NK-92 (cell line): Measurements from ENCODE around the gene PARD3.
"Not testable (repeated sequence)": the region's sequence is repeated elsewhere in the genome, so short reads cannot be mapped to it uniquely, and the experiment has no call there.

Experiments
- DNase-seq: peaks from one replicate; lab custom pipeline; 2025; ENCODE audit not compliant: unreplicated experiment; lab: John Stamatoyannopoulos, UW

Gene PARD3

DNA sequence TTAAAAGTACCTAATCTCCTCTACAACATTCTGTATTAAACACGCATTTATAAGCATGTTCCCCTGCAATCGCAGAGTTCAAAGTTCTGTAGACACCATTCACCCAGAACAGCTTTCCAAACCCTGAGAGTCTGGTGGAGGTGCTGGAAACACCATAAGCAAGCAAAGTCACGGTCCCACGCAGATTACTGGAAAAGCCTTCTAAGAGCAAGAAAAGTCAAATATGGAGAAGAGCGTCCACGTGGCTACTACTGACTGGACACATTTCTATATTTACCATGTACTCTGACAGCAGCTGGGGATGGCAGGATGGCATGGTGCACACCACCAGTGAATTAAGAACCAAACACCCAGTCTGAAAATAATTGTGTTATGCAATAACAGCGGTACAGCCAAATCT is 97.7 kb downstream of the PARD3 start:
- no peak for DNase-seq

DNA sequence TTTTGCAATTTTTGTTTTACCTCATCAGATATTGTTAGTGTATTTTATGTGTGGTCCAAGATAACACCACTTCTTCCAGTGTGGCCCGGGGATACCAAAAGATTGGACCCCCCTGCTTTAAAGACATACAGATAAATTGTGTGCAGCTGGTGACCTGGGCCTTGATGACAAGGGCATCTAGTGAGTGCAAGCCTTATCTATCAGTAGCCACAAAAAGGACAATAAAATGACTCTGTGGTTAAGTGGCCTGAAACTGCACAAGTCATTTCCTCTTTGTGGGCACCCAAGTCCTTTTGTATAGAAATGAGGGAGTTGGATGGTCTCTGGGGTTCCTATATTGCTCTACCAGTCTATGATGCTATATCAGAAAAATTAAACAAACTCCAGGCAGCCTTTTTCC is 98.1 kb downstream of the PARD3 start:
- no peak for DNase-seq

DNA sequence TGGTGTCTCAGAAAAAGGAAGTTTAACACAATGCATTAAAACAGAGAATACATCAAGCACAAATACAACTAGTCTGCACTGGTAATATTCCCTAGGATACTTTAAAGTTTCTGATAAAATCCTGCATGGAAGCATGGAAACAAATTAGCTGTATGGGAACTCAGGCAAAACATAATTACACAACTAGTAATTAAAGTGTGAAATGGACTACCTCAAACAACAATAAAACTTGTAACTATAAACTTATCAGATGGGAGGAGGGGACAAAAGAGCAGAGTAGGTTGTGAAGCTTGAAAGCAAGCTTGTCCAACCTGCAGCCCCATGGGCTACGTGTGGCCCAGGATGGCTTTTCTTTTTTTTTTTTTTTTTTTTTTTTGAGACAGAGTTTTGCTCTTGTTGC is 98.9 kb downstream of the PARD3 start:
- no peak for DNase-seq

DNA sequence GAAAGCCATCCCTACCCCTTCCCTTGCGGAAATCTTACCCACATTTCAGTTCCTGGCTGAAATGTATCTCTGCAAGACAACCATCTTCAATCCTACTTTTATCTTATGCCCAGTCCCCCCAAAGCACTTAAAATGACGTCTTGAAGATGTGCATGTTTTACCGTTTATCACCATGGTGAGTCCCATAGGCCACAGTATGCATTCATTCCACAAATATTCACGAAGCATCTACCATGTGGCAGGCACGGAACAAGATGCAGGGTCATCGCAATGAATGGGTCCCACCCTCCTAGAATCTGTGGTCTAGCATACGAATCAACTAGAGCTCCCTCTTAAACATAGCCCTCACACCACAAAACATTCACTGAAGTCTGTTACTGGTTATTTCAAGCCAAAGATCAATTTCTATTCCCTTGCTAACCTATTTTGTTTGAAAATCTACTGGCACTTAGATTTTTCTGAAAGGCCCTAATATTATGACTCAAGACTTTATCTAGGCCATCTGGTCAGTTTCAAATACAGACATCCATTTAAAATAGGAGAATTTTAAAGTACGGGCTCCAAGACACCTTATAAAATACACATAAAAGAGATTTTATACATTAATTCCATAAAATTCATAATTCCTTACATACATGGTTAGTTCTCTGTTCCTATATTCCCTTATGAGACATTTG is 99.4 kb downstream of the PARD3 start:
- no peak for DNase-seq

DNA sequence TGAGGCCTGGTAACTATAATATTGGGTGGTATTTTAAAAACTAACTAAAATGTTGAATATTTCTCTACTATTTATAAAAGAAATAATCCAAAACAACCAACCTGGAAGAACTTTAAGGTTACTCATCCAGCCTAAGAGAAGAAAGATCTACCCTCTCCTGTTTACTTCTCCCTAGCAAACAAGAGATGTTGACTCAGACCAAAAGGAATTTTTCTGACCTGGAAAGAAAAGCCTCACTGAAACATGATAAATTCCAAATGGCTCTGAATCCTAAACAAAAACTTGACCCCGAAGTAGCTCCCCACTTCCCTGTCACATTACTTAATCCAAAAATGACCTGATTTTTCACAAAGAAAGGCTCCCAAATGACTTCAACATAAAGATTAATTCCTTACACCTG is 101.2 kb downstream of the PARD3 start:
- DNase-seq, result no peak

DNA sequence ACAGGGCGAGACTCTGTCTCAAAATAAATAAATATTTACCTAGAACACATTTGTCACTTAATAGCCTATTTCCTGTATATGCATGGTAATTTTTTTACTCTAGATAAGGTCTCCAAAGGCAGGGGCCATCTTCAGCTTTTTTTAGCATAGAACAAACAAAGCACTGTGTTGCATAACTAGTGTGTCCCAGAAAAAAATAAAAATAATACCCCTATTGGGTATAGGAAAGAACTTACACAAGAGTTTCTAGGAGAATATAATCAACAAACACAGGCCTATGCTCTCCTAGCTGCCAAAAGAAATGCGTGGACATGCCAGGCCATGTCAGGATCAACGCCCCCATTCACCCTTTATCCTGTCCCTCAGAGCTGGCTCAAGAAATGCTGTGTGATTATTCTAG is 103.6 kb downstream of the PARD3 start:
- no peak for DNase-seq

DNA sequence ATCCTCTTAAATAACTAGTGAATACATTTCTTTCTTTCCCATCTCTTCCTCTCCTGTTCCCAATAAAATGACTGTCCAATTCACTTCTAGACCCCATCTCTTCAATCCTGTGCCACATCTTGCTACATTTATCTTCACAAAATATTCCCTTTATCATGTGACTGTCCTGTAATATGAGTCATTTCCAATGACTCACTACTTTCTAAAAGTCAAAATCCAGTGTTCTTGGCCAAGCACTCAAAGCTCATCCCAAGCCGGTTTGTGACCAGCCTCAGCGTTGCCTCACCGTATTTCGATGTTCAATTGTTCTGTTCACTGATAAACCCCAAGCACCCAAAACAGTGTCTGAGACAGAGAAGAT is 104.7 kb downstream of the PARD3 start:
- no peak for DNase-seq

DNA sequence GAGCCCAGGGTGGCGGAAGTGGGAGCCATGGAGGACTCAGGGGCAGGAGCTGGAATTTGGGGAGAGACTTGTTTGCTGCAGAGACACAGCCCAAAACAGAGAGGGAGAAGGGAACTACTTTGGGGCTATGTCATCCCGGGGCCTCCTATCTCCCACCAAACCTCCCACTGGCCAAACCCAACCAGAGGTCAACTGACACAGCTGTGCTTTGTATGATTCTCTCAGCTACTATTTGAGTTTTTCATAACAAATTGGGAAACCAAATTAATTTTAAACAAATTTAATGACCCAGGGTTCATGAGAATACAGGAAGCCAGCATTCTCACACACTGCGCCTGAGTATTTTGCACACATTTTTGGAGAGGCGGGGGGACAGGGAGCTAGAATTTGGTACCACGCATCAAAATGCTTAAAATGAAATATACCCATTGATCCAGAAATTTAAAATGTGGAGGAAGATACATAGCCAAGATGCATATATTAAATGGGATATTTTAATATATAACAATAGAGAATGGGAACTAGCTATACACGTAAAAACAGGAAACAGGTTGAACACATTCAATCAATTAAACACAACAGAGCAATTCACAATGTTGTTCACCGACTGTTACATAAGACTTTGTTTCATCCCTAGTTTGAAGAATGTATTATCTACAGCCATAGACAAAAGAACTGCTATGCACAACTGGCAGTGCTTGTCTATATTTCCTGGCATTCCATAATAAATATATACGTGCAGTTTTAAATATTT is 105.3 kb downstream of the PARD3 start:
- no peak for DNase-seq

DNA sequence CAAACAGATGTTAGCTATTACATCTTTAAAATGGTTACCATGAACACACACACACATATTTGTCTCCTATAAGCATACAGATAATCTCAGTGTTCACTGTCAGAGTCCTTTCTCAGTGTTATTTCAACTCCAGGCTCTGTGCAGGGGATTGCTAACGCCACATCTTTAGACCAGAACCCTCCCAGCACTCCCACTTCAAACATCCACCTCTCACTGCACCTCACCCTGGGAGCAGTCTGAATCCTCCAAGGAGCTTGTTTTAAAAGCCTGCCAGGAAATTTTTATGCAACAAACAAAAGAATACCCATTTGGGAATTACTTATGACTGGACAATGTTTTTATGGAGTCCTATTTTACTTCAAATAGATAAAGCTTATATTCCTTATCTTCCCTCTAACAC is 107.4 kb downstream of the PARD3 start:
- no peak for DNase-seq

DNA sequence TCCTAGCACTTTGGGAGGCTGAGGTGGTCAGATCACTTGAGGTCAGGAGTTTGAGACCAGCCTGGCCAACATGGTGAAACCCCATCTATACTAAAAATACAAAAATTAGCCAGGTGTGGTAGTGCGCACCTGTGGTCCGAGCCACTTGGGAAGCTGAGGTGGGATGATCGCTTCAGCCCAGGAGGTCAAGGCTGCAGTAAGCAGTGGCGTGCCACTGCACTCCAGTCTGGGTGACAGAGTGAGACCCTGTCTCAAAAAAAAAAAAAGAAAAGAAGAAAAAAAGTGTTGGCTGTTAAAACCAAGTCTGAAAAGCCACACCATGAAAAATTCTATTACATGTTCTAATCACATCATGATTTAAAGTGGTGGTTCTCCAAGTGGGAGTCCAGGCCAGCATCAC is 108.1 kb downstream of the PARD3 start:
- DNase-seq, result not testable (repeated sequence)

DNA sequence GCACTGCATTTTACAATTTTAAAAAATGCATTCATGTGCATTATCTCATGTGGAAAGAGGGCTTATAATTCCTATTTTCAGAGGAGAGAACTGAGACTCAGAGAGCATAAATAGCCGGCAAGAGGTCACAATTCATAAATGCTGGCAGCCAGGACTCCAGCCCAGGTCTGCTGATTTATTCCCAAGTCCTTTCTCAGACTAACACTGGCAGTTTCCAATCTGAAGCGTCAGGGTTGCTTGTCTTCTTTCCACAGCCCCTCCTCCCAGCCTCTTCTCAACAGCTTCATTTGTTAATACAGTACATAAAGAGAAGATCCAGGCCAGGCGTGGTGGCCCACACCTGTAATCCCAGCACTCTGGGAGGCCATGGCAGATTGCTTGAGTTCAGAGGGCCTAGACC is 108.9 kb downstream of the PARD3 start:
- no peak for DNase-seq

DNA sequence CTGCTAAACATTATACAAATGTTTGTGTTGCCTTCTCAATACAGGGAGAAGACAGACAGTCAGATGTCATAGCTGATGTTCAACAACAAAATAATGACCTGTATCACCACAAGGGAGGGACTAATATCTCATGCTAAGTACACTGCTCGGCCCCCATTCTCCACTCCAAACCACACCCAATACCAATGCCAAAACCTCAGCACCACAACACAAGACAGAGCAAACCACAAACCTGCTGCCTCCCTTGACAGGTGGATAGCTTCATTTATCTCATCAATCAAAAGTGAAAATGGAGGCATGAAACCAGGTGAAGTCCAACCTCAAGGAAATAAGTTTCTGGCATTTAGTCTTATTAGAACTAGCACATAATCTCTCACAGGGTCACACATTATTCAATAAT is 109.5 kb downstream of the PARD3 start:
- no peak for DNase-seq

DNA sequence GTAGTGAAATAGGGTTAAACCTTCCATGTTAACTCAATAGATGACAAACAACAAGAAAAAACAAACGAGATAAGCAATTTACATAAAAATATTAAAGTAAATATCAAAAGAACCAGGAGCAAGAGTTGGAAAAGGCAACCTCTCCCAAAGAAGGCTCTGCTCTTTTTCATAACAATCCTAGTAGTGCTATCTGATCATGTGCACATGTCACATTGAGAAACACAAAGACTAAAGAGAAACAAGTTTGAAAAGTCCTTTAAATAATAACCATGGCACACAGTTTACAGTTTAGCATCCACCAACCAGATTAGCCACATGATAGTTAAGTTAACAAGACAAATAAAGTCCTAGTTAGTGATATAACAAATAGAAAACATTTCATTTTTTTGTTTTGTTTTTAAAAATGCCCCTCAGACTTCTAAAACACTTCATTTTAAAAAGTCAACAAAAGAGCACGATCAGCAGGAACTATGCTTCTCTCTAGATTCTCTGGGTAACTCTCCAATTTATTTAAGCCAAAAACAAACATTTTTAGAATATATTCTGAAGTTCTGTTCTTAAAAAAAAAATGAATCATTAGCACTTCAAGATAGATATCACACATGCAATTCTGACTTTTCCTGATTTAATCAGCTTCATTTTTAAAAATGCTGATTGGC is 110.4 kb downstream of the PARD3 start:
- no peak for DNase-seq

DNA sequence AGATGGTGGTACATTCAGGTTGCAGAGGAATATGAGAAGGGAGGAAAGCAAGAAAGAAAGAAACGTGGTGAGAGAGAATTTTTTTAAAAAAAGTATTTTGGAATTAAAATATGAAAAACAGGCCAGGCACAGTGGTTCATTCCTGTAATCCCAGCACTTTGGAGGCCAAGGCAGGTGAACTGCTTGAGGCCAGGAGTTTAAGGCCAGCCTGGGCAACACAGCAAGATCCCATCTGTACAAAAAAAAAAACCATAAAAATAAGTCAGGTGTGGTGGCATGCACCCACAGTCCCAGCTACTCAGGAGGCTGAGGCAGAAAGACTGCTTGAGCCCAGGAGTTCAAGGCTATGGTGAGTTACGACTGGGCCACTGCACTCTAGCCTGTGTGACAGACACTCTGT is 112.1 kb downstream of the PARD3 start:
- no peak for DNase-seq

DNA sequence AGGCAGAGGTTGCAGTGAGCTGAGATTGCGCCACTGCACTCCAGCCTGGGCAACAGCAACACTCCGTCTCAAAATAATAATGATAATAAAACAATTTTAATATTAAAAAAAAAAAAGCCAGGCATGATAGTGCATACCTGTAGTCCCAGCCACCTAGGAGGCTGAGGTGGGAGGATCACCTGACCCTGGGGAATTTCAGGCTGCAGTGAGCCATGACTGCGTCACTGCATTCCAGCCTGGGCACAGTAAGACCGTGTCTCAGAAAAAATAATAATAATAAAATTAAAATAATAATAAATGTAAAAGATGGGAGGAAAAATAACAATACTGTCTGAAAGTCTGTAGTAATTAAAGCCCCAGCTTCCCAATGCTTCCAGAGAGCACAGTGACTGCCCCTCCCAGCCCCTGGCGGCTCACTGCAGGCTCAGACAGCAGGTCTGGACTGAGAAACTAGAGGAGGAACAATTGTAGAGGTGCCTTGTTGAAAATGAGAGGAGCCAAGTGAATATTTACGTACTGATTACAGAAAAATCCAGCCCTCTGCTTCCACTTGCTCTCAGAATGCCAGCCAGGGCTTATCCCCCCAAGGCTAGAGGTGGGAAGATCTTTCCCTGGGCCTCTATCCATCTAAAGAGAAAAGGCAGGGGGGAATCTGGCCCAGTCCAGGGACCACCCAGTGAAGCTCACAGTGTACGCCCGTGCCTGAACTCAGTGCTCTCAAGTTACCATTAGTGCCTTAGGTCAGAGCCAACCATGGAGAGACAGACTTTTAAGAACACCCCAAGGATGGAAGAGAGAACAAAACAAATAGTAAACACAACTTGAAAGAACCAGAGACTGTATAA is 112.8 kb downstream of the PARD3 start:
- no peak for DNase-seq

DNA sequence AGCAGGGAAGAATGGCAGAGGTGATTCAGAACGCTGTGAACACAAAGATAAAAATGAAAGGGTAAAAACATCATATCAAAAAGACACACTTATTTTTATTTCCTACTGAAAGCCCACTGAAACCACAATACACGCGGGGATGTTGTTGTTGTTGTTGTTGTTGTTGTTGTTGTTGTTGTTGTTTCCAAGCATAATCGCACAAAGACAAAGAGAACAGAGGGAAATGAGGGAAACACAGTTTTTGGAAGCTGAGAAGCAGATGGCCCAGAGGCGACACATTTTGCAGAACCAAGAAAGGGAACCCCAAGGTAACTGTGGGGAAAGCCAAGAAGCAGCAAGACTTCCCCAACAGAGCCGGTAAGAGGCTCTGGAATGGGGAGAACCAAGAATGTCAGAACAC is 113.9 kb downstream of the PARD3 start:
- no peak for DNase-seq

DNA sequence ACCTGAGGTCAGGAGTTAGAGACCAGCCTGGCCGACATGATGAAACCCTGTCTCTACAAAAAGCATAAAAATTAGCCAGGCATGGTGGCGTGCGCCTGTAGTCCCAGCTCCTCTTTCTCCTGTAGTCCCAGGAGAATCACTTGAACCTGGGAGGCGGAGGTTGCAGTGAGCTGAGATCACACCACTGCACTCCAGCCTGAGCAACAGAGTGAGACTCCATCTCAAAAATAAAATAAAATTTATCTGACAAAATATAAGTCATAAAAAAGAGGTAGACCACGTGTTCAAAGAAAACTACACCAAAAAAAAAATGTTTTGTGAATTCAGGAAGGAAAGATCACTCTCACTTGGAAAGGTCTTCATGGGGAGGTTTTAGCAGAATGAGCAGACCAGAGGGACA is 114.3 kb downstream of the PARD3 start:
- DNase-seq, result not testable (repeated sequence)

DNA sequence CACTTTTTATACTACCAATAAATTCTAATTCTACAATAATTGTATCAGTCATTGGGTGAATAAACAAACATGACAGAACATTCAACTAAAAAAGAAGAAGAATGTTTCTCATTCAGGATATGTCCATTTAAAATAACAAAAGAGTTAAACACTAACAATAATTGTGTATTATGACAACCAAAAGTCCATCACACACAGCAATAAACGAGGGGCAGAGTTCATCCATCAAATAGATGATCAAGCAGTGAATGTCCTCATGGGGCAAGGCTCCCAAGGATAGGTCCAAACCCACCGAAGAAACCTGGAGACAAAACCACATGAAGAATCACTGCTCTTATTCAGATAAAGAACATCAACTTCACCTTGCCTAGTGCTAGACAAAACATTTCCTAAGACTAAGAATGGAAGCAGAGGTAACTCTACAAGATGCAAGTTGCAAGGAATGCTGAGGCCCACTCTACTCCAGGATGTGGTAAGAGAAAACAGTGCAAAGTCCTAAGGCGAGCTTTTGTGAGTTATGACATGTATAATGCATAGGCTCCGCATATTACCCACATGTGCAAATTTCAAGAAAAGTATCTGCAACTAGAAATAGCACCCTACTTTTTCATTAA is 115.1 kb downstream of the PARD3 start:
- DNase-seq, result no peak

DNA sequence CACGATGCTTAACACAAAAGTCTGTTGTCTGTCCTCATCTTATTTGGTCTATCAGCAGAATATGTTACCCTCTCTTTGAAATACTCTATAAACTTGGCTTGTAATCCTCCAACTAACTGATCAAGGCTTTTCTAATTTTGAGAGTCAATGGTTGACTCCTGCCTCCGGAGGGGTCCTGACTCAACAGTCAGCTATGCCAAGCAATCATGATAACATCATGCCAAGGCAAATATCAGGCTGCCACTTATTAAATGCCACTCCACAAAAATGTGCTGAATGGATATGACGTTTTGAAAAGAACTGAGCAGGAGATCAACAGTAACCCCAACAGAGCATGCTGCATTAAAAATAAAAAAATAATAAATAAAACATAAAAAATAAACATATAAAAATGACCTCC is 116.1 kb downstream of the PARD3 start:
- DNase-seq, result no peak

DNA sequence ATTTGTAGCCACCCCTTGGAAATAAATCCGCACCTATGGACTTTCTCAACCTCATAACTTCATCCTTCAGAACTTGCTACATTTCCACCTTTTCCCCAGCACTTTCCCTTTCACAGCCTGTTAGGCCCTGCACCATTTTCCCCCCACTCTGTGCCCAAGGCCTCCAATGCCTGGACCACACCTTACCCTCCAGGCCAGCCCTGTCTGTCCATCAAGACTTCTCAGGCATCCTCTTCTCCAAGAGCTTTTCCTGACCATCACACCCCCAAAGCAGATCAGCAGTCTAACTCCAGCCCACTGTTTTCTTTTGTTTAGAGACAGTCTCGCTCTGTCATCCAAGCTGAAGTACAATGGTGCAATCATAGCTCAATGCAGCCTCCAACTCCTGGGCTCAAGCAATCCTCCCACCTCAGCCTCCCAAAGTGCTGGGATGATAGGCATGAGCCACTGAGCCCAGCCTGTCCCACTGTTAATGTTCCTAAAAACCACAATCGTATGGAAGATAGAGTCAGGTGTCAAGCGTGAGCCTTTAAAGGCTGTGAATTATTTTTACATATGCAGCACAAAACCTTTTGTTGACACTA is 116.8 kb downstream of the PARD3 start:
- DNase-seq, result no peak
